KBM-7 (cell line): Measurements from ENCODE around the gene GALNT7.

Experiments used
- DNase-seq: peaks from one replicate; pipeline ENCODE4 v3.0.0-alpha.2; 2015
- in situ Hi-C: fragments of 300-500 bp; cut with MboI; formaldehyde crosslinking; loops from 2 replicates; pipeline ENCODE4 v1.14.3; 2020; ENCODE audit warnings: low sequenced_read_pairs, low pct_unique_long_range_greater_than_20kb, mixed read lengths

Gene GALNT7

GRCh38 chr4:173254646-173255045, 86.0 kb downstream of the GALNT7 start:
- no peak for DNase-seq
- in situ Hi-C loops: loop anchor here (10.0 kb wide), 1 partner anchor 230 kb away; no protein-coding TSS in a partner anchor

- DNase-seq: peak; percentile 7
- in situ Hi-C loops: loop anchor here (10.0 kb wide), 1 partner anchor 232 kb away; no protein-coding TSS in a partner anchor
Observed at GRCh38 chr4:173256825-173257224, 88.2 kb downstream of the GALNT7 start.

- in situ Hi-C loops: loop anchor here (10.0 kb wide), 1 partner anchor 233 kb away; no protein-coding TSS in a partner anchor
- peak; percentile 68 for DNase-seq
Observed at GRCh38 chr4:173257732-173258717, 89.4 kb downstream of the GALNT7 start.

GRCh38 chr4:173258866-173259265, 90.3 kb downstream of the GALNT7 start:
- in situ Hi-C loops: loop anchor here (10.0 kb wide), 1 partner anchor 234 kb away; no protein-coding TSS in a partner anchor

GRCh38 chr4:173259310-173259709, 90.7 kb downstream of the GALNT7 start:
- DNase-seq: no peak
- in situ Hi-C loops: loop anchor here (10.0 kb wide), 1 partner anchor 235 kb away; no protein-coding TSS in a partner anchor

More at GRCh38 chr4:173258866-173259265, 90.3 kb downstream of the GALNT7 start:
- no peak for DNase-seq

GRCh38 chr4:173261052-173261451, 92.4 kb downstream of the GALNT7 start:
- no peak for DNase-seq
- in situ Hi-C loops: no loop called here

GRCh38 chr4:173262375-173262774, 93.8 kb downstream of the GALNT7 start:
- no peak for DNase-seq
- in situ Hi-C loops: no loop called here

- in situ Hi-C loops: no loop called here
- no peak for DNase-seq
Observed at GRCh38 chr4:173264245-173264644, 95.6 kb downstream of the GALNT7 start.

GRCh38 chr4:173264684-173265185, 96.1 kb downstream of the GALNT7 start:
- peak; percentile 75 for DNase-seq
- in situ Hi-C loops: no loop called here

- DNase-seq: no peak
- in situ Hi-C loops: no loop called here
Observed at GRCh38 chr4:173265751-173266150, 97.1 kb downstream of the GALNT7 start.

GRCh38 chr4:173267711-173268110, 99.1 kb downstream of the GALNT7 start:
- in situ Hi-C loops: no loop called here
- no peak for DNase-seq

GRCh38 chr4:173269280-173269679, 100.7 kb downstream of the GALNT7 start:
- in situ Hi-C loops: no loop called here
- no peak for DNase-seq

- in situ Hi-C loops: no loop called here
- no peak for DNase-seq
Observed at GRCh38 chr4:173270312-173271027, 101.9 kb downstream of the GALNT7 start.

GRCh38 chr4:173272314-173272713, 103.7 kb downstream of the GALNT7 start:
- DNase-seq: no peak
- in situ Hi-C loops: no loop called here

GRCh38 chr4:173272996-173273395, 104.4 kb downstream of the GALNT7 start:
- in situ Hi-C loops: no loop called here
- DNase-seq: no peak

- in situ Hi-C loops: no loop called here
- DNase-seq: no peak
Observed at GRCh38 chr4:173273941-173274340, 105.3 kb downstream of the GALNT7 start.

GRCh38 chr4:173274744-173275143, 106.1 kb downstream of the GALNT7 start:
- in situ Hi-C loops: no loop called here
- DNase-seq: no peak

- no peak for DNase-seq
- in situ Hi-C loops: no loop called here
Observed at GRCh38 chr4:173275150-173275549, 106.5 kb downstream of the GALNT7 start.

GRCh38 chr4:173277340-173277739, 108.7 kb downstream of the GALNT7 start:
- no peak for DNase-seq
- in situ Hi-C loops: no loop called here

GRCh38 chr4:173280998-173281397, 112.4 kb downstream of the GALNT7 start:
- in situ Hi-C loops: no loop called here
- DNase-seq: peak; percentile 56
